B cell (primary cell): Measurements from ENCODE around the gene PLA2G12A.

Experiments used
- EZH2 ChIP-seq: IDR thresholded peaks from 2 replicates; pipeline ENCODE4 v1.6.1; 2012; ENCODE audit warnings: borderline replicate concordance, low read depth, mild to moderate bottlenecking, moderate library complexity, low read length; ENCODE audit not compliant: insufficient read depth, poor library complexity, severe bottlenecking
- TF ChIP-seq, protein P1 (sequence below): fragments of 200-600 bp; IDR thresholded peaks from one replicate; pipeline ENCODE4 v1.8.0; 2022; ENCODE audit warnings: antibody characterized with exemption, mild to moderate bottlenecking

DNA sequence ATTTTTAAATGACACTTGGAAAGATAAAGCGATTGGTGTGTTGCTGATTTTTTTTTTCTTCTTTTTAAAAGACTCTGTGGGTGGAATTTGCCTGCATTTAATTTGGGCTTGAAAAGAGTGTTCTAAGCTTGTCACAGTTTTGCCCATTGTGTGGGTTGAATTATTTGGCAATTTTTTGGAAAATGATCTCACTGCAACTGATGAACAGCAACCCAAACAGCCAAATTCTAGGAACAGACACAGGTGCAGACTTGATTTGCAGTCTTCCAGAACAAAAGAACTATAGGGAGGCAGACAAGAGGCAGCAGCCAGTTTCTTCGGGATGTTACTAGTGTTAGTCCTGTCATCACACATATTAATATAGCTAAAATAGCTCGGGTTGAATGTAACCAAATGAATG is 67.1 kb downstream of the PLA2G12A start:
- TF ChIP-seq, protein P1, sequence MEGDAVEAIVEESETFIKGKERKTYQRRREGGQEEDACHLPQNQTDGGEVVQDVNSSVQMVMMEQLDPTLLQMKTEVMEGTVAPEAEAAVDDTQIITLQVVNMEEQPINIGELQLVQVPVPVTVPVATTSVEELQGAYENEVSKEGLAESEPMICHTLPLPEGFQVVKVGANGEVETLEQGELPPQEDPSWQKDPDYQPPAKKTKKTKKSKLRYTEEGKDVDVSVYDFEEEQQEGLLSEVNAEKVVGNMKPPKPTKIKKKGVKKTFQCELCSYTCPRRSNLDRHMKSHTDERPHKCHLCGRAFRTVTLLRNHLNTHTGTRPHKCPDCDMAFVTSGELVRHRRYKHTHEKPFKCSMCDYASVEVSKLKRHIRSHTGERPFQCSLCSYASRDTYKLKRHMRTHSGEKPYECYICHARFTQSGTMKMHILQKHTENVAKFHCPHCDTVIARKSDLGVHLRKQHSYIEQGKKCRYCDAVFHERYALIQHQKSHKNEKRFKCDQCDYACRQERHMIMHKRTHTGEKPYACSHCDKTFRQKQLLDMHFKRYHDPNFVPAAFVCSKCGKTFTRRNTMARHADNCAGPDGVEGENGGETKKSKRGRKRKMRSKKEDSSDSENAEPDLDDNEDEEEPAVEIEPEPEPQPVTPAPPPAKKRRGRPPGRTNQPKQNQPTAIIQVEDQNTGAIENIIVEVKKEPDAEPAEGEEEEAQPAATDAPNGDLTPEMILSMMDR, result no peak
- TF ChIP-seq EZH2, result no peak
